Measurements from ENCODE around the gene FAM120B.

Gene FAM120B

DNA sequence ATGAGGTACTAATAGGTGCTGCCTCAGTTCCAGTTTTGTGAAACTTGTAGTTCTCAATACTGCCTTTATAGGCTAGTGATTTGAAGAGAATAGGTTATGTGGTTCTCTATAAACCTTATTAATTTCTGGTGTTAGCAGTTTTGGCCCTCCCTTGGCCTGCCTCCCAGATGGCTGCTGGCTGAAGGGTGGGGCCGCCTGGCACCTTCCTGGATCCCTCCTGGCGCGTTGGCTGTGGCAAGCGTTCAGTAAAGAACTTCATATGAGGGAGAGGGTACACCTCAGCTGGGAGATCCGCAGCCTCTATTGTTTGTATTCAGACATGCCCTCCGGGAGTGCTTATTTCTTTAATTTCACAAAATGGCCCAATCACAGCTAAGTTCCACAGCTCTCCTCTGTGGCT, 51.9 kb downstream of the FAM120B start:
- no peak for DNase-seq (ENCODE audit: low spot score)

- DNase-seq (ENCODE audit: low spot score), result no peak
Measured at GRCh38 chr6:170360476-170360875, 53.9 kb downstream of the FAM120B start.

- DNase-seq (ENCODE audit: low spot score), result no peak
Measured at GRCh38 chr6:170361335-170361734, 54.8 kb downstream of the FAM120B start.

DNA sequence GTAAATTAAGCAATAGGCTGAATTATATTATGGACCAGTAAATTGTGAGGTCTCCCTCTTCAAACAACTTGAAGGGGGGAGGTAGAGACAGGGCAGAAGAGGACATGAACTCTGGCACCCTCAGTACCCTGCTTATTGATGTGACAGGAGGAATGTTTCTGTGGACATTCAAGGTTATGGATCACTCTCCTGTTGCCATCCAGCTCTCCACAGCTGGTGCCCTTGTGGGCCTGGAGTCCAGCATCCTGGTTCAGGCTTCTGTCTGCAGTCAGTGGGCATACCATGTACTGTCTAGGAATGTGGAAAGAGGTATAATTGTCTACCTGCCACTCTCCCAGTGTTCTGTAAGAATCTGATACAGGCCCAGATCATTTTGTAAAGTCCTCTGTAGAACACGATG, 55.6 kb downstream of the FAM120B start:
- no peak for DNase-seq (ENCODE audit: low spot score)

- no peak for DNase-seq (ENCODE audit: low spot score)
Measured at GRCh38 chr6:170363255-170363654, 56.7 kb downstream of the FAM120B start.

- DNase-seq (ENCODE audit: low spot score), result no peak
Measured at GRCh38 chr6:170365121-170365520, 58.6 kb downstream of the FAM120B start.

DNA sequence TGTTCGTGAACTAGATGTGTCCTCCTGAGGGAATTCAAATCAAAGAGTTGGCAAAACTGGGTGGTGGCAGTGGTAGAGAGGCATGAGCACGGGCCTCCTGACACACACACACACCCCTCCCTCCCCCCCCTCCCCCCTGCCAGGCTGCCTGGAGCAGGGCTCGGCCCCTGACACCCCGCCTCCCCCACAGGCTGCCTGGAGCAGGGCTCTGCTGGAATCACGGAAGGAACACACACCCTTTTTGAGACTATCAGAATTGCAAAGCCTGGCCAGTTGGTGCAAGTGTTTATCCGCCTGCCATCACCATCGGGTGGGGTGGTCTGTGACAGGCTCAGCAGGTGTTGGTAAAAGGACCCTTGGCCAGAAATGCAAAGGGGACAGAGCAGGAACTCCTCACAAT, 59.0 kb downstream of the FAM120B start:
- DNase-seq (ENCODE audit: low spot score), result no peak

DNA sequence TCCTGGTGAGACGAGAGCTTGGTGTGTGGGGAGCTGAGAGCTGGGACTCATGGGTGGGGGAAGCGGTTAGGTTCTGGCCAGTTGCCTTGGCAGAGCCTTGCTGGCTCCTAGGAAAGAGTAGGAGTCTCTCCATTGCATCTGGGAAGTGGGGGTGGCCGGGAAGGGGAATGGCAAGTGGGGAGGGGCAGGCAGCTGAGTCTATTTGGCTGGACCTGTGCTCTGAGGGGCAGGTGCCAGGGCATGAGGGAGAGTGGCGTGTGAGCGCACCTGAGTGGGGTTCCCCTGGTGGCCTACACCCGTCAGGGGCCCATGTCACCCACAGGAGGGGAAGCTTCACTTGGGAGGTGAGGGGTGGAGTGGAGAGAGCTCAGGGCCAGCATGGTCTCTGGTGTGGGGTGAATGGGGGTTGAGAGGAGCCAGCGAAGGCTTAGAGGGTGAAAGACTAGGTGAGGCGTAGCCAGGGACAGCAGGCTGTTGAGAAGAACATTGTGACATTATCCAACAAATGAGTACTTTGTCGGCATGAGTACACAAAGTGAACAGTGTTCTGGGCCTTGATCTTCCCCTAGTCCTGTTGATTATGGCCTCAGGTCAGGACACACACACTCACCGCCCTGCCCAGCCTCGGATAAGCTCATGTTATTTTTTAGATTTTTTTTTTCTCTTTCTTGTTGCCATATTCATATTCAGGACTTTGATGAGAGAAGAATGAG, 59.8 kb downstream of the FAM120B start:
- DNase-seq (ENCODE audit: low spot score), result no peak

DNA sequence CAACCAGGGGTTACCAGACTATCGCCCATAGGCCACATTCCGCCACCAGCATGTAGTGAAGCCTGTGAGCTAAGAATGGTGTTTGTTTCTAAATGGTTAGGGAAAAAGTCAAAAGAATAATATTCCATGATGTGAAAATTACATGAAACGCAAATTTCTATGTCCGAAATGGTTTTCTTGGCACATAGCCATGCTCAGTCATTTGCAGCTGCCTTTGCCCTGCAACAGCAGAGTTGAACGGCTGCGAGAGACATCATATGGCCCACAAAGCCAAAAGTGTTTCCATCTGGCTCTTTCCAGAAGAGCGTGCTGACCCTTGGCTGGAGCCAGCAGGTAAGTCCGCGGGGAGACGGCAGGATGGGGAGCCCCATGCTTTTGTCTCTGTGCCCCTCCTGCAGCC, 60.7 kb downstream of the FAM120B start:
- DNase-seq (ENCODE audit: low spot score), result no peak

GRCh38 chr6:170368544-170368943, 62.0 kb downstream of the FAM120B start:
- no peak for DNase-seq (ENCODE audit: low spot score)

GRCh38 chr6:170369403-170369802, 62.8 kb downstream of the FAM120B start:
- DNase-seq (ENCODE audit: low spot score), result no peak

- DNase-seq (ENCODE audit: low spot score), result no peak
Measured at GRCh38 chr6:170370416-170370815, 63.9 kb downstream of the FAM120B start.

DNA sequence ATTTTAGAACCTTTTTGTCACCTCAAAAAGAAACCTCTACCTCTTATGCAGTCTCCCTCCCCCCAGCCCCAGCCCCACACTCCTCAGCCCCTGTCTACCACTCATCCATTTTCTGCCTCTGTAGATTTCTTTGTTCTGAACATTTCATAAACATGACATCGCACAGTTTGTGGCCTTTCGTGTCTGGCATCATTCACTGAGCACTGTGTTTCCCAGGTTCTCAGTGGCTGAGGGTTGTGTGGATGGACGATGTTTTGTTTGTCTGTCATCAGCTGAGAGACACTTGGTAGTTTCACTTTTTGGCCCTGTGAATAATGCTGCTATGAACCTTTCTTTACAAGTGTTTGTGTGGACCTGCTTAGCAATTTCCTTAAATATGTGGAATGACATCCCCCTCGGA, 64.5 kb downstream of the FAM120B start:
- DNase-seq (ENCODE audit: low spot score), result no peak

GRCh38 chr6:170371588-170371987, 65.0 kb downstream of the FAM120B start:
- peak; percentile 73 for DNase-seq (ENCODE audit: low spot score)

- no peak for DNase-seq (ENCODE audit: low spot score)
Measured at GRCh38 chr6:170372380-170373325, 66.1 kb downstream of the FAM120B start.

- no peak for DNase-seq (ENCODE audit: low spot score)
Measured at GRCh38 chr6:170374571-170375444, 68.2 kb downstream of the FAM120B start.

GRCh38 chr6:170375661-170376060, 69.1 kb downstream of the FAM120B start:
- no peak for DNase-seq (ENCODE audit: low spot score)

- DNase-seq (ENCODE audit: low spot score), result no peak
Measured at GRCh38 chr6:170376386-170377043, 70.0 kb downstream of the FAM120B start.

- DNase-seq (ENCODE audit: low spot score), result no peak
Measured at GRCh38 chr6:170378502-170378901, 71.9 kb downstream of the FAM120B start.

- no peak for DNase-seq (ENCODE audit: low spot score)
Measured at GRCh38 chr6:170381562-170381961, 75.0 kb downstream of the FAM120B start.

- no peak for DNase-seq (ENCODE audit: low spot score)
Measured at GRCh38 chr6:170383466-170384035, 77.0 kb downstream of the FAM120B start.

Data from SK-N-DZ (cell line).